MM.1S (cell line): ENCODE data around the gene UBAC2.

ENCODE experiments used
- DNase-seq: peaks from one replicate; pipeline ENCODE4 v3.0.0-alpha.2; 2015
- H2AFZ ChIP-seq: fragments of 300-600 bp; sonication (generic); 2 replicates; pipeline ENCODE4 v1.6.0; 2016; ENCODE audit warnings: antibody characterized with exemption, low read length
- H3F3A ChIP-seq: fragments of 300-600 bp; sonication (generic); 2 replicates; pipeline ENCODE4 v1.6.1; 2016; ENCODE audit warnings: mild to moderate bottlenecking, antibody characterized with exemption, low read length, moderate library complexity, mixed read lengths; ENCODE audit not compliant: insufficient read depth
- H3K27ac ChIP-seq: fragments of 300-600 bp; sonication (generic); 2 replicates; pipeline ENCODE4 v1.5.1; 2016; ENCODE audit warnings: mild to moderate bottlenecking, low read length
- H3K27me3 ChIP-seq: fragments of 300-600 bp; sonication (generic); replicated peaks from 2 replicates; pipeline ENCODE4 v1.6.0; 2016; ENCODE audit warnings: low read length; ENCODE audit not compliant: insufficient read depth
- H3K36me3 ChIP-seq: fragments of 300-600 bp; sonication (generic); replicated peaks from 2 replicates; pipeline ENCODE4 v1.6.1; 2016; ENCODE audit warnings: mild to moderate bottlenecking, low read length, mixed read lengths; ENCODE audit not compliant: insufficient read depth
- H3K4me1 ChIP-seq: fragments of 300-600 bp; sonication (generic); 2 replicates; pipeline ENCODE4 v1.6.1; 2016; ENCODE audit warnings: low read length, mixed read lengths
- H3K4me2 ChIP-seq: fragments of 300-600 bp; sonication (generic); 2 replicates; pipeline ENCODE4 v1.6.0; 2016; ENCODE audit warnings: low read depth, low read length
- H3K4me3 ChIP-seq: fragments of 300-600 bp; sonication (generic); 2 replicates; pipeline ENCODE4 v1.5.1; 2016; ENCODE audit warnings: low read length, mixed read lengths
- H3K79me2 ChIP-seq: fragments of 300-600 bp; sonication (generic); 2 replicates; pipeline ENCODE4 v1.6.1; 2016; ENCODE audit warnings: mixed run types, low read length, mixed read lengths
- H3K9ac ChIP-seq: fragments of 300-600 bp; sonication (generic); 2 replicates; pipeline ENCODE4 v1.6.1; 2016; ENCODE audit warnings: low read length, mixed read lengths
- H3K9me2 ChIP-seq: fragments of 300-600 bp; sonication (generic); replicated peaks from 2 replicates; pipeline ENCODE4 v1.6.1; 2016; ENCODE audit warnings: mild to moderate bottlenecking, low read length, mixed read lengths; ENCODE audit not compliant: insufficient read depth
- H3K9me3 ChIP-seq: fragments of 300-600 bp; sonication (generic); replicated peaks from 2 replicates; pipeline ENCODE4 v1.6.1; 2016; ENCODE audit warnings: mild to moderate bottlenecking, low read length, mixed read lengths; ENCODE audit not compliant: insufficient read depth
- H4K20me1 ChIP-seq: fragments of 300-600 bp; sonication (generic); 2 replicates; pipeline ENCODE4 v1.6.1; 2016; ENCODE audit warnings: mild to moderate bottlenecking, low read length, moderate library complexity, mixed read lengths; ENCODE audit not compliant: insufficient read depth
- EZH2 ChIP-seq: fragments of 300-600 bp; sonication (generic); optimal IDR thresholded peaks from 2 replicates; pipeline ENCODE3; 2017; ENCODE audit warnings: low read depth, mild to moderate bottlenecking, antibody characterized with exemption, low read length, mixed read lengths
- EZH2phosphoT487 ChIP-seq: fragments of 300-600 bp; sonication (generic); IDR thresholded peaks from 2 replicates; pipeline ENCODE4 v1.6.1; 2018; ENCODE audit warnings: antibody characterized with exemption, low read length
- TF ChIP-seq, protein P1 (sequence below): fragments of 300-600 bp; sonication (generic); IDR thresholded peaks from 2 replicates; pipeline ENCODE4 v1.5.1; 2016; ENCODE audit warnings: antibody characterized with exemption, low read length, mixed read lengths

The UBAC2 gene

DNA sequence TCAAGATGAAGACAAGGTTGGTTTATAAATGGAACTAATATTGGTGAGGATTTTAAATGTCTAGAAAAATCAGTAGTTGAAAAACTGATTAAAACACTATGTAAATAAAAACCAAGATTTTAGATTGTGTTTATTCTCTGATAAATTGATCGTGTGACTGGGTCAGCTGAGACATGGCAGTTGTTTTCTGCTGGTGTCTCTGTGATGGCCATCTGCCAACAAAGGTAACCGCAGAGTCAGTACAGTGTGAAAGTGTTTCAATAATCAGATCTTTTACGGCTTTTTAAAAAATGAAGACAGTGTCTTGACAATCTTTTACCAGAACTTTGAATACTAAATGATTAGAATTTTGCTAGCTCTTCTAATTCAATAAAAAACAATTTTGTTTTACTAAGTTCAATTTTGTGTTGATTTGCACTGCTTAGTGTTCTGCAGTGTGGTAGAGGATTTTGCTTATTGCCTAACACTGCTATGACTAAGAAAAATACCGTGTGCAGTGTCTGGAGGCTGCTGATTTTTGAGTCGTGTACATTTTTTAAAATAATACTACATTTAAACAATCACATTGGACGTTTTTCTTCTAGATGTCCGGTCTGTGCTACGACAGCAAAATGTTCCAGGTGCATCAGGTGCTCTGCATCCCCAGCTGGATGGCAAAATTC lies 139.2 kb downstream of the UBAC2 start:
- Histone ChIP-seq H2AFZ (no peak overlapping the region), H3K36me3 (no peaks in the 10 kb centered on the region), H3K27ac (no peak overlapping the region), H3K4me3 (no peak overlapping the region), H3K27me3 (no peaks in the 10 kb centered on the region), H3K9ac (no peak overlapping the region), H3K9me2 (no peaks in the 10 kb centered on the region), H3F3A (no peaks in the 10 kb centered on the region), H4K20me1 (no peaks in the 10 kb centered on the region), H3K4me1 (peaks cover 8% of the 10 kb centered on the region), H3K9me3 (no peaks in the 10 kb centered on the region), H3K4me2 (no peak overlapping the region), H3K79me2 (no peaks in the 10 kb centered on the region)
- TF ChIP-seq, protein P1, sequence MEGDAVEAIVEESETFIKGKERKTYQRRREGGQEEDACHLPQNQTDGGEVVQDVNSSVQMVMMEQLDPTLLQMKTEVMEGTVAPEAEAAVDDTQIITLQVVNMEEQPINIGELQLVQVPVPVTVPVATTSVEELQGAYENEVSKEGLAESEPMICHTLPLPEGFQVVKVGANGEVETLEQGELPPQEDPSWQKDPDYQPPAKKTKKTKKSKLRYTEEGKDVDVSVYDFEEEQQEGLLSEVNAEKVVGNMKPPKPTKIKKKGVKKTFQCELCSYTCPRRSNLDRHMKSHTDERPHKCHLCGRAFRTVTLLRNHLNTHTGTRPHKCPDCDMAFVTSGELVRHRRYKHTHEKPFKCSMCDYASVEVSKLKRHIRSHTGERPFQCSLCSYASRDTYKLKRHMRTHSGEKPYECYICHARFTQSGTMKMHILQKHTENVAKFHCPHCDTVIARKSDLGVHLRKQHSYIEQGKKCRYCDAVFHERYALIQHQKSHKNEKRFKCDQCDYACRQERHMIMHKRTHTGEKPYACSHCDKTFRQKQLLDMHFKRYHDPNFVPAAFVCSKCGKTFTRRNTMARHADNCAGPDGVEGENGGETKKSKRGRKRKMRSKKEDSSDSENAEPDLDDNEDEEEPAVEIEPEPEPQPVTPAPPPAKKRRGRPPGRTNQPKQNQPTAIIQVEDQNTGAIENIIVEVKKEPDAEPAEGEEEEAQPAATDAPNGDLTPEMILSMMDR, result no peak
- no peak for TF ChIP-seq EZH2phosphoT487
- no peak for TF ChIP-seq EZH2
- DNase-seq, result no peak

GRCh38 chr13:99340638-99341037 lies 140.0 kb downstream of the UBAC2 start:
- Histone ChIP-seq H3F3A (no peaks in the 10 kb centered on the region), H3K4me3 (no peak overlapping the region), H3K9me3 (no peaks in the 10 kb centered on the region), H4K20me1 (no peaks in the 10 kb centered on the region), H3K4me2 (no peak overlapping the region), H3K27me3 (no peaks in the 10 kb centered on the region), H3K79me2 (no peaks in the 10 kb centered on the region), H3K9me2 (no peaks in the 10 kb centered on the region), H3K9ac (no peak overlapping the region), H2AFZ (no peak overlapping the region), H3K27ac (no peak overlapping the region), H3K4me1 (peaks cover 8% of the 10 kb centered on the region), H3K36me3 (no peaks in the 10 kb centered on the region)
- DNase-seq, result no peak
- no peak for TF ChIP-seq EZH2
- TF ChIP-seq EZH2phosphoT487, result no peak
- TF ChIP-seq, protein P1, result no peak

DNA sequence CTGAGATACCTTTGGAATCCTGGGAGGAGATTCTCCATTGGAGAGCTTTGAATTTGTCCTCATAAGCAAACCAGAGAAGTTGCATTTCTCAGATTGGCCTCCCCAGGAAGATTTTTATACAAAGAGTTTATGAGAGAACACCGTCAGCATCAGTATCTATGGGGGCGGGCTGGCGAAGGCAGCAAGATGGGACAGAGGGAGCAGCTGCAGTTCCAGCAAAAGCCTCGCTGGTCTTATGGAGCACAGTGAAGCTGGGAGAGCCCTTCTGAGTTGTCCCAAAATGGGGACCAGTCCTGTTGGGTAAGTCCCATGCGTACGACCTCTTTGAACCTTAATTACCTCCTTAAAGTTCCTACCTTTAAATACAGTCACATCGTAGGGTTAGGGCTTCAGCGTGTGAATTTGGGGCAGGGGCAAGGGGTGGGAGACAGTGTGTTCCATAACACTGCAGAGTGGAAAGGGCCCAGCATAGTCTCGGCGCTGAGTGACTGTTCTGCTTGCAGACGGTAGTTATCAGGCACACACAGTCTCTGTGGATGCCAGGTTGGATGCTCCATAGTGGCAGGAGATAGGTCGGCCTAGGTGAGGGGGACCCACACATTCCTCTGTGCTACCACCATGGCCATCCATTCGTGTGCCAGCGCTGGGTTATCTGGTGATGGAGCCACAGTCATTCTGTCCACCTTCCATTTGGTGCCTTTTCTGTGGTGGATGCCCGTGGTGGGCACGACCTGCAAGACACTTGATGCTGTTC lies 141.5 kb downstream of the UBAC2 start:
- H3F3A ChIP-seq, result no peaks in the 10 kb centered on the region
- no peak overlapping the region for H3K4me3 ChIP-seq
- no peaks in the 10 kb centered on the region for H4K20me1 ChIP-seq
- no peak for DNase-seq
- no peaks in the 10 kb centered on the region for H3K27me3 ChIP-seq
- H3K9me3 ChIP-seq, result no peaks in the 10 kb centered on the region
- H3K4me1 ChIP-seq, result peaks cover 8% of the 10 kb centered on the region
- no peak overlapping the region for H2AFZ ChIP-seq
- no peaks in the 10 kb centered on the region for H3K79me2 ChIP-seq
- H3K9ac ChIP-seq, result no peak overlapping the region
- TF ChIP-seq EZH2 (no peak), EZH2phosphoT487 (no peak)
- TF ChIP-seq, protein P1, result no peak
- no peak overlapping the region for H3K27ac ChIP-seq
- H3K4me2 ChIP-seq, result no peak overlapping the region
- no peaks in the 10 kb centered on the region for H3K9me2 ChIP-seq
- no peaks in the 10 kb centered on the region for H3K36me3 ChIP-seq
